ENCODE results near the gene THAP10.

THAP10 gene

GRCh38 chr15:70907784-70908471 is 15.7 kb upstream of the THAP10 start:
- Histone ChIP-seq H3K36me3 (ENCODE audit: control insufficient read depth in 2 of 2, insufficient read depth in 1 of 2, low read length in 2 of 2) (peaks cover 0 to 30% of the 10 kb centered on the region in 2 experiments; a peak in 2 of 3 replicates), H3K4me1 (ENCODE audit: control insufficient read depth, insufficient read depth, low read length) (no peaks in the 10 kb centered on the region), H3K27ac (ENCODE audit: extremely low read depth, low read depth, low read length) (no peak overlapping the region), H3K4me3 (ENCODE audit: low read depth, low read length) (no peak overlapping the region), H3K9me3 (ENCODE audit: control insufficient read depth, insufficient read depth, low read depth, low read length) (peaks cover 7% of the 10 kb centered on the region; the same call in 1 of the 2 replicates)
- POLR2A ChIA-PET: no interaction called here
- CTCF ChIA-PET: interaction anchor here (0.6 to 1.7 kb wide), 5 partner anchors 12 to 105 kb away, joined by 3 to 5 read pairs (median 3); no protein-coding TSS in a partner anchor
- TF ChIP-seq ZNF560 (tag by site-specific recombination; IDR thresholded peaks at IDR 0.05; ENCODE audit: borderline replicate concordance): no peak
- no peak for TF ChIP-seq OSR2 (tag by site-specific recombination; IDR thresholded peaks at IDR 0.05)
- 0 out of 2 replicates have a peak, but pooled peaks have one; percentile 25 for TF ChIP-seq ZNF311 (tag by site-specific recombination; IDR thresholded peaks at IDR 0.05; ENCODE audit: borderline replicate concordance)
- no peak for TF ChIP-seq INSM2 (tag by site-specific recombination; IDR thresholded peaks at IDR 0.05)
- no peak for TF ChIP-seq ZBTB1 (tag by site-specific recombination; IDR thresholded peaks at IDR 0.05)
- peak; percentile 72; the same call in 1 of the 2 replicates for TF ChIP-seq ZNF280D (tag by site-specific recombination; IDR thresholded peaks at IDR 0.05)
- TF ChIP-seq ZNF549 (tag by site-specific recombination; IDR thresholded peaks at IDR 0.05): peak; percentile 35; the same call in 1 of the 2 replicates
- no peak for TF ChIP-seq ZNF266 (tag by site-specific recombination; IDR thresholded peaks at IDR 0.05; ENCODE audit: low read depth)
- TF ChIP-seq ZNF776 (tag by site-specific recombination; IDR thresholded peaks at IDR 0.05; ENCODE audit: borderline replicate concordance): no peak
- no peak for TF ChIP-seq ZIC2 (tag by site-specific recombination; IDR thresholded peaks at IDR 0.05)
- TF ChIP-seq ZNF544 (tag by site-specific recombination; IDR thresholded peaks at IDR 0.05): no peak
- no peak for TF ChIP-seq IKZF3 (tag by site-specific recombination; IDR thresholded peaks at IDR 0.05)
- TF ChIP-seq ZNF133 (tag by site-specific recombination; IDR thresholded peaks at IDR 0.05): no peak
- peak; percentile 96 for TF ChIP-seq SETDB1 (IDR thresholded peaks at IDR 0.05; ENCODE audit: insufficient read length, low read length)
- TF ChIP-seq ZNF19 (tag by site-specific recombination; IDR thresholded peaks at IDR 0.05; ENCODE audit: low read depth): no peak
- no peak for TF ChIP-seq BCL11A (tag by site-specific recombination; IDR thresholded peaks at IDR 0.05; ENCODE audit: low read depth)
- no peak for TF ChIP-seq TCF7L2 (IDR thresholded peaks at IDR 0.05; ENCODE audit: borderline replicate concordance, low read depth, low read length)
- TF ChIP-seq ZNF768 (tag by site-specific recombination; IDR thresholded peaks at IDR 0.05): no peak
- no peak for TF ChIP-seq KLF1 (tag by site-specific recombination; IDR thresholded peaks at IDR 0.05)
- TF ChIP-seq ZBTB48 (tag by site-specific recombination; IDR thresholded peaks at IDR 0.05): no peak
- no peak for TF ChIP-seq ZNF610 (tag by site-specific recombination; IDR thresholded peaks at IDR 0.05; ENCODE audit: borderline replicate concordance)
- TF ChIP-seq ZNF362 (tag by site-specific recombination; IDR thresholded peaks at IDR 0.05): no peak
- TF ChIP-seq TRIM28 (IDR thresholded peaks at IDR 0.05; ENCODE audit: borderline replicate concordance, low read length): peak; percentile 99
- peak; percentile 77; the same call in 1 of the 2 replicates for TF ChIP-seq ZNF626 (tag by site-specific recombination; IDR thresholded peaks at IDR 0.05)
- no peak for TF ChIP-seq ZNF585B (tag by site-specific recombination; IDR thresholded peaks at IDR 0.05)
- TF ChIP-seq ZNF140 (tag by site-specific recombination; IDR thresholded peaks at IDR 0.05): no peak
- TF ChIP-seq MZF1 (tag by site-specific recombination; IDR thresholded peaks at IDR 0.05; ENCODE audit: borderline replicate concordance): no peak
- 0 out of 2 replicates have a peak, but pooled peaks have one; percentile 35 for TF ChIP-seq ZNF169 (tag by site-specific recombination; IDR thresholded peaks at IDR 0.05)
- no peak for TF ChIP-seq ZNF132 (tag by site-specific recombination; IDR thresholded peaks at IDR 0.05; ENCODE audit: borderline replicate concordance)
- TF ChIP-seq ZNF10 (tag by site-specific recombination; IDR thresholded peaks at IDR 0.05): no peak
- TF ChIP-seq ZNF302 (tag by site-specific recombination; IDR thresholded peaks at IDR 0.05; ENCODE audit: low read depth): no peak
- TF ChIP-seq GLI4 (tag by site-specific recombination; IDR thresholded peaks at IDR 0.05): no peak
- TF ChIP-seq HOXC10 (CRISPR knock-in tag; IDR thresholded peaks at IDR 0.05): no peak
- TF ChIP-seq ZNF211 (tag by site-specific recombination; IDR thresholded peaks at IDR 0.05; ENCODE audit: low read depth): no peak
- no peak for TF ChIP-seq ZNF184 (tag by site-specific recombination; IDR thresholded peaks at IDR 0.05)
